Osteoblast (primary cell): ENCODE results near the gene PALS2. TPM values are rescaled to one million over a fixed set of nuclear protein-coding genes. Genes with fewer than 3 reads are reported as not detected.

Source experiments
- DNase-seq: peaks from one replicate; pipeline ENCODE4 v3.0.0; 2011; ENCODE audit warnings: low spot score, mixed read lengths; ENCODE audit not compliant: insufficient read length; ENCODE audit errors: missing footprints
- H2AFZ ChIP-seq: 2 replicates; pipeline ENCODE4 v1.6.0; 2011; ENCODE audit warnings: mild to moderate bottlenecking, low read length
- H3K27ac ChIP-seq: 2 replicates; pipeline ENCODE4 v1.5.1; 2011; ENCODE audit warnings: mild to moderate bottlenecking, low read depth, low read length, moderate library complexity
- H3K27me3 ChIP-seq: 2 replicates; pipeline ENCODE4 v1.6.0; 2012; ENCODE audit warnings: mild to moderate bottlenecking, control low read depth, inconsistent platforms, low read length, moderate library complexity; ENCODE audit not compliant: insufficient read depth
- H3K36me3 ChIP-seq: 2 replicates; pipeline ENCODE4 v1.5.1; 2011; ENCODE audit warnings: mild to moderate bottlenecking, low read length, control low read depth, moderate library complexity; ENCODE audit not compliant: insufficient read depth
- H3K4me1 ChIP-seq: 2 replicates; pipeline ENCODE4 v1.5.1; 2011; ENCODE audit warnings: mild to moderate bottlenecking, low read length, control low read depth, moderate library complexity; ENCODE audit not compliant: insufficient read depth
- H3K4me2 ChIP-seq: 2 replicates; pipeline ENCODE4 v1.6.0; 2011; ENCODE audit warnings: mild to moderate bottlenecking, low read length; ENCODE audit not compliant: insufficient read depth
- H3K4me3 ChIP-seq: fragments of 200-600 bp; sonication (generic); 3 replicates; pipeline ENCODE4 v1.5.1; 2012; ENCODE audit warnings: mild to moderate bottlenecking, low read length, inconsistent platforms; ENCODE audit not compliant: insufficient read depth
- H3K79me2 ChIP-seq: 2 replicates; pipeline ENCODE4 v1.6.0; 2012; ENCODE audit warnings: mild to moderate bottlenecking, low read length, control low read depth, inconsistent platforms; ENCODE audit not compliant: insufficient read depth
- H3K9me3 ChIP-seq: 2 replicates; pipeline ENCODE4 v1.5.1; 2011; ENCODE audit warnings: low read depth, low read length, control low read depth
- H4K20me1 ChIP-seq: 2 replicates; pipeline ENCODE4 v1.6.0; 2012; ENCODE audit warnings: mild to moderate bottlenecking, low read length, control low read depth; ENCODE audit not compliant: insufficient read depth
- total RNA-seq: library from RNA; depleted of rRNA; stranded (reverse); fragments of >200 nt; gene quantifications from 2 replicates; pipeline ENCODE4 v1.2.3, GENCODE V29; 2012
- TF ChIP-seq, protein P1 (sequence below): IDR thresholded peaks from 2 replicates; pipeline ENCODE4 v1.5.1; 2011; ENCODE audit warnings: mild to moderate bottlenecking, low read depth, low read length, moderate library complexity; ENCODE audit errors: extremely low read depth

Gene PALS2, protein sequence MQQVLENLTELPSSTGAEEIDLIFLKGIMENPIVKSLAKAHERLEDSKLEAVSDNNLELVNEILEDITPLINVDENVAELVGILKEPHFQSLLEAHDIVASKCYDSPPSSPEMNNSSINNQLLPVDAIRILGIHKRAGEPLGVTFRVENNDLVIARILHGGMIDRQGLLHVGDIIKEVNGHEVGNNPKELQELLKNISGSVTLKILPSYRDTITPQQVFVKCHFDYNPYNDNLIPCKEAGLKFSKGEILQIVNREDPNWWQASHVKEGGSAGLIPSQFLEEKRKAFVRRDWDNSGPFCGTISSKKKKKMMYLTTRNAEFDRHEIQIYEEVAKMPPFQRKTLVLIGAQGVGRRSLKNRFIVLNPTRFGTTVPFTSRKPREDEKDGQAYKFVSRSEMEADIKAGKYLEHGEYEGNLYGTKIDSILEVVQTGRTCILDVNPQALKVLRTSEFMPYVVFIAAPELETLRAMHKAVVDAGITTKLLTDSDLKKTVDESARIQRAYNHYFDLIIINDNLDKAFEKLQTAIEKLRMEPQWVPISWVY
- total RNA-seq, result 53.3 and 63.3 TPM in 2 replicates

DNA sequence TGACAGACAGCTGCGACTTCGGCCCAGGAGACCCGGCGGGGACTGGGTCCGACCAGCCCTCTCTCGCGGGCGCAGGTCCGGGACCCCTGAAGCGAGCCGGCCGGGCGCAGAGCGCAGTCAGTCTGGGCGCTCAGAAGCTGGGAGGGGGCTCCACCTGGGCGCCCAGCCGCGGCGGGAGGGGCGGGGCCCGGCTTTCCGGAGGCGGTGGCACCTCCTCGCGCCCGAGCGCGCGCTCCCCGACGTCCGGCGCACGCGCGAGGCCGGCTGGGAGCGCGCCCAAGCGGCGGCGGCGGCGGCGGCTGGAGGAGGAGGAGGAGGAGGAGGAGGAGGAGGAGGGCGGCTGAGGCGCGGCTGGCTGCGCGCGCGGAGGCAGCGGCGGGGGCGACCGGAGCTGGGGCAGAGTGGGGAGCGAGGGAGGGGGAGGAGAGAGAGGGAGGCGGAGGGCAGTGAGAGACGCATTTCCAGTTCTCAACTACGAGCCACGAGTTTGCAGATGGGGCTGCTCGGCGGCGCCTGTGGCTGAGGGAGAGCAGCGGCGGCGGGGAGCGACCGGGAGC, at the start of gene PALS2:
PALS2 (plus strand) TSS at position 456 of the 557 bp plus-strand sequence. CDS start 50,216 bp downstream, outside the sequence.
- peak; percentile 97 for DNase-seq
- H4K20me1 ChIP-seq, result peaks cover 18% of the 10 kb centered on the region
- H3K4me3 ChIP-seq, result peak within 1 kb of the TSS; percentile 91
- H3K27me3 ChIP-seq, result peaks cover 15% of the 10 kb centered on the region
- H3K27ac ChIP-seq, result peak within 1 kb of the TSS; percentile 42
- TF ChIP-seq, protein P1, sequence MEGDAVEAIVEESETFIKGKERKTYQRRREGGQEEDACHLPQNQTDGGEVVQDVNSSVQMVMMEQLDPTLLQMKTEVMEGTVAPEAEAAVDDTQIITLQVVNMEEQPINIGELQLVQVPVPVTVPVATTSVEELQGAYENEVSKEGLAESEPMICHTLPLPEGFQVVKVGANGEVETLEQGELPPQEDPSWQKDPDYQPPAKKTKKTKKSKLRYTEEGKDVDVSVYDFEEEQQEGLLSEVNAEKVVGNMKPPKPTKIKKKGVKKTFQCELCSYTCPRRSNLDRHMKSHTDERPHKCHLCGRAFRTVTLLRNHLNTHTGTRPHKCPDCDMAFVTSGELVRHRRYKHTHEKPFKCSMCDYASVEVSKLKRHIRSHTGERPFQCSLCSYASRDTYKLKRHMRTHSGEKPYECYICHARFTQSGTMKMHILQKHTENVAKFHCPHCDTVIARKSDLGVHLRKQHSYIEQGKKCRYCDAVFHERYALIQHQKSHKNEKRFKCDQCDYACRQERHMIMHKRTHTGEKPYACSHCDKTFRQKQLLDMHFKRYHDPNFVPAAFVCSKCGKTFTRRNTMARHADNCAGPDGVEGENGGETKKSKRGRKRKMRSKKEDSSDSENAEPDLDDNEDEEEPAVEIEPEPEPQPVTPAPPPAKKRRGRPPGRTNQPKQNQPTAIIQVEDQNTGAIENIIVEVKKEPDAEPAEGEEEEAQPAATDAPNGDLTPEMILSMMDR, result no peak
- no peaks in the 10 kb centered on the region for H3K36me3 ChIP-seq
- H2AFZ ChIP-seq, result peak within 1 kb of the TSS; percentile 93
- no peaks in the 10 kb centered on the region for H3K9me3 ChIP-seq
- peaks cover 42% of the 10 kb centered on the region for H3K79me2 ChIP-seq
- H3K4me2 ChIP-seq, result peak within 1 kb of the TSS; percentile 92
- peaks cover 21% of the 10 kb centered on the region for H3K4me1 ChIP-seq

DNA sequence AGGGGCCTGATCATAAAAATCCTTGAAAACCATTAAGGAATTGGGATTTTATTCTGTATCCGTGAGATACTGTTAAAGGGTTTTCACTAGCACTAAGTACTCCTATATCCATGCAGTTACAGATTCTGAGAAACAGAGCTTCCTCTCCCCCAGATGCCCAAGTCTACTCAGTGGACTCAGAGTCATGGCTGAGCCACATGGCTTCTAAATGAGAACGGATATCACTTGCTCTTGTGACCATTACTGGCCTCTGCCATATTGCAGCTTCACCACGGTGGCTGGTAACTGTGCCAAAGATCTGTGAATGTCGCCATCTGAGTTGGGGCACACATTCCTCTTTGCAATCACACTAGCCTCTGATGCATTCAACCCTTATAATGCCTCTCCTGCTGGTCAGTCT, 42.0 kb upstream of the PALS2 start:
- Histone ChIP-seq H3K4me1 (no peaks in the 10 kb centered on the region), H3K79me2 (no peaks in the 10 kb centered on the region), H3K4me3 (no peak overlapping the region), H4K20me1 (no peaks in the 10 kb centered on the region), H3K27ac (no peak overlapping the region), H3K36me3 (no peaks in the 10 kb centered on the region), H3K27me3 (no peaks in the 10 kb centered on the region), H3K4me2 (no peak overlapping the region), H3K9me3 (no peaks in the 10 kb centered on the region), H2AFZ (no peak overlapping the region)
- DNase-seq, result no peak
- TF ChIP-seq, protein P1, result no peak

DNA sequence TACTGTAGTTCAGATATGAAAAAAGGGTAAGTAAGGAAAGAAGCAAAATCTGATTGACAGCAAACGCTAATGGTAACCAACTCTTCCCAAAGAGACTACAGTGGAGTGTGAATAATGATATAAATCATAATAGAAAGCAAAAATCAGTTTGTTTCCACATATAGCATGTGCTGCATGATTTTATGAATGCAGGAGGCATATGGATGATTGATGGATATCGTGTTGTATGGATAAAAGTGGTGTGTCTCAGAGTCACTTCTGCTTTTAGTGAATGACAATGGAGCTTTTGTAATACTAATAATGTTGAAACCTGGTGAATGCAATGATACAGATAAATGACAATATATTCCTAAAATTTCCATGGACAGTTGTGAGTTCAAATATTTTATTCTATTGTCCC, 36.6 kb upstream of the PALS2 start:
- no peak overlapping the region for H2AFZ ChIP-seq
- DNase-seq, result no peak
- H3K27ac ChIP-seq, result no peak overlapping the region
- H3K9me3 ChIP-seq, result no peaks in the 10 kb centered on the region
- no peak overlapping the region for H3K4me3 ChIP-seq
- no peaks in the 10 kb centered on the region for H3K27me3 ChIP-seq
- H4K20me1 ChIP-seq, result no peaks in the 10 kb centered on the region
- H3K4me1 ChIP-seq, result no peaks in the 10 kb centered on the region
- H3K79me2 ChIP-seq, result no peaks in the 10 kb centered on the region
- no peaks in the 10 kb centered on the region for H3K36me3 ChIP-seq
- TF ChIP-seq, protein P1, result no peak
- H3K4me2 ChIP-seq, result no peak overlapping the region

DNA sequence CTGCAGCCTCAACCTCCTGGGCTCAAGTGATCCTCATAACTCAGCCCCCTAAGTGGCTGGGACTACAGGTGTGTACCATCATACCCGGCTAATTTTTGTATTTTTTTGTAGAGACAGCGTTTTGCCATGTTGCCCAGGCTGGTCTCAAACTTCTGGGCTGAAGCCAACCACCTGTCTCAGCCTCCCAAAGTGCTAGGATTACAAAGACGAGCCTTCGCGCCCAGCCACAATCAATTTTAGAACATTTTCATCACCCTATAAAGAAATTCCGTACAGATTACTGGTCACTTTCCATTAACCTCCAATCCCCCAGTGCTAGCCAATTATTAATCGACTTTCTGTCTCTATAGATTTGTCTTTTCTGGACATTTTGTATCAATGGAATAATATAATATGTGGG, 32.3 kb upstream of the PALS2 start:
- TF ChIP-seq, protein P1, result no peak
- H3K27ac ChIP-seq, result no peak overlapping the region
- H3K9me3 ChIP-seq, result no peaks in the 10 kb centered on the region
- no peak overlapping the region for H3K4me3 ChIP-seq
- H3K36me3 ChIP-seq, result no peaks in the 10 kb centered on the region
- H3K79me2 ChIP-seq, result no peaks in the 10 kb centered on the region
- DNase-seq, result no peak
- no peak overlapping the region for H3K4me2 ChIP-seq
- H2AFZ ChIP-seq, result no peak overlapping the region
- no peaks in the 10 kb centered on the region for H3K4me1 ChIP-seq
- H4K20me1 ChIP-seq, result no peaks in the 10 kb centered on the region
- no peaks in the 10 kb centered on the region for H3K27me3 ChIP-seq
